ENCODE measurements around the gene EIF4A2. TPM values are rescaled to one million over a fixed set of nuclear protein-coding genes. Genes with fewer than 3 reads are reported as not detected.

Gene EIF4A2
- total RNA-seq, 1 experiment from 2014 or later = 574 TPM

GRCh38 chr3:186784820-186785494 is 1.6 kb downstream of the EIF4A2 start (continued):
- no peak for TF ChIP-seq ZNF281 (CRISPR knock-in tag; IDR thresholded peaks at IDR 0.05)

- DNase-seq (ENCODE audit: low spot score) (no peak), ATAC-seq (no peak)
- H3K27me3 Mint-ChIP-seq (ENCODE audit: low read depth) = no peaks in the 10 kb centered on the region
- peaks cover 40% of the 10 kb centered on the region for H3K4me1 Mint-ChIP-seq
- H3K36me3 Mint-ChIP-seq = peaks cover 67% of the 10 kb centered on the region
- no peak for TF ChIP-seq PRDM15 (CRISPR knock-in tag; IDR thresholded peaks at IDR 0.05)
- TF ChIP-seq FOXJ3 (CRISPR knock-in tag; IDR thresholded peaks at IDR 0.05; ENCODE audit: borderline replicate concordance) = no peak
- no peak for TF ChIP-seq CBFB (CRISPR knock-in tag; IDR thresholded peaks at IDR 0.05; ENCODE audit: low read depth)
- peak; percentile 25; the same call in 1 of the 2 replicates for TF ChIP-seq ZNF425 (CRISPR knock-in tag; conservative IDR thresholded peaks at IDR 0.05)
- no peak for TF ChIP-seq PREB (CRISPR knock-in tag; IDR thresholded peaks at IDR 0.05; ENCODE audit: borderline replicate concordance)
- no peak for TF ChIP-seq NR2C2 (CRISPR knock-in tag; IDR thresholded peaks at IDR 0.05)
- TF ChIP-seq TEAD4 (CRISPR knock-in tag; IDR thresholded peaks at IDR 0.05) = no peak
- TF ChIP-seq PRRX2 (CRISPR knock-in tag; IDR thresholded peaks at IDR 0.05) = no peak
- no peak for TF ChIP-seq SMAD3 (CRISPR knock-in tag; IDR thresholded peaks at IDR 0.05; ENCODE audit: borderline replicate concordance)
- peak overlapping the region; percentile 100 for H3K27ac Mint-ChIP-seq
- H3K4me3 Mint-ChIP-seq = peak overlapping the region; percentile 100
- POLR2A ChIA-PET = no interaction called here
- CTCF ChIA-PET = no interaction called here
- H3K9me3 Mint-ChIP-seq = no peaks in the 10 kb centered on the region
Observed at GRCh38 chr3:186785495-186786018, 2.2 kb downstream of the EIF4A2 start.

- Mint-ChIP-seq H3K36me3 (peaks cover 73% of the 10 kb centered on the region), H3K27ac (peak overlapping the region; percentile 48), H3K9me3 (no peaks in the 10 kb centered on the region), H3K4me1 (peaks cover 38% of the 10 kb centered on the region), H3K4me3 (peak overlapping the region; percentile 100), H3K27me3 (ENCODE audit: low read depth) (no peaks in the 10 kb centered on the region)
- ATAC-seq = no peak
- ChIA-PET CTCF (interaction anchor here (1.8 kb wide), 1 partner anchor 170 kb away, joined by 4 read pairs; no protein-coding TSS in a partner anchor), POLR2A (no interaction called here)
- no peak for DNase-seq (ENCODE audit: low spot score)
- no peak for TF ChIP-seq KAT7 (CRISPR knock-in tag; IDR thresholded peaks at IDR 0.05; ENCODE audit: borderline replicate concordance)
- no peak for TF ChIP-seq MXD4 (CRISPR knock-in tag; IDR thresholded peaks at IDR 0.05; ENCODE audit: borderline replicate concordance)
- TF ChIP-seq ZNF281 (CRISPR knock-in tag; IDR thresholded peaks at IDR 0.05) = no peak
- no peak for TF ChIP-seq ZSCAN18 (CRISPR knock-in tag; IDR thresholded peaks at IDR 0.05)
- TF ChIP-seq GTF2I (CRISPR knock-in tag; conservative IDR thresholded peaks at IDR 0.05) = no peak
Observed at GRCh38 chr3:186786922-186787321, 3.5 kb downstream of the EIF4A2 start.
